Liver (tissue), 3 donors: Measurements from ENCODE around the gene CCNB1IP1.

ENCODE experiments used
- ATF3 ChIP-seq: IDR thresholded peaks from 2 replicates; pipeline ENCODE4 v1.6.1; 2016; ENCODE audit warnings: antibody characterized with exemption
- CTCF ChIP-seq: fragments of 150-350 bp; IDR thresholded peaks from 2 replicates; pipeline ENCODE4 v1.5.1; 2017; ENCODE audit warnings: improper control_type of control experiment, low read depth, low read length; ENCODE audit not compliant: missing input control
- EGR1 ChIP-seq, 2 donors: IDR thresholded peaks; 2 replicates each; pipeline ENCODE4 v1.6.1; 2016 to 2018; ENCODE audit warnings: antibody characterized with exemption in 2 of 2, low read depth in 2 of 2
- GABPA ChIP-seq, 2 donors: IDR thresholded peaks in 1 of 2; conservative IDR thresholded peaks in 1 of 2; 2 replicates each; pipeline ENCODE4 v1.6.1; 2016; ENCODE audit warnings: antibody characterized with exemption in 2 of 2, mild to moderate bottlenecking in 1 of 2, moderate library complexity in 1 of 2
- JUND ChIP-seq, 2 donors: IDR thresholded peaks; 2 replicates each; pipeline ENCODE4 v1.6.1; 2016; ENCODE audit warnings: antibody characterized with exemption in 2 of 2
- MAX ChIP-seq: IDR thresholded peaks from 2 replicates; pipeline ENCODE4 v1.6.1; 2016; ENCODE audit warnings: antibody characterized with exemption
- NR2F2 ChIP-seq: IDR thresholded peaks from 2 replicates; pipeline ENCODE4 v1.6.1; 2016; ENCODE audit warnings: antibody characterized with exemption
- RAD21 ChIP-seq, 2 donors: IDR thresholded peaks; 2 replicates each; pipeline ENCODE4 v1.6.1; 2016; ENCODE audit warnings: antibody characterized with exemption in 2 of 2, mild to moderate bottlenecking in 2 of 2
- SP1 ChIP-seq: IDR thresholded peaks from 2 replicates; pipeline ENCODE4 v1.6.1; 2018; ENCODE audit warnings: antibody characterized with exemption, mild to moderate bottlenecking
- TAF1 ChIP-seq: conservative IDR thresholded peaks from 2 replicates; pipeline ENCODE4 v1.6.1; 2016; ENCODE audit warnings: antibody characterized with exemption, mild to moderate bottlenecking
- ZBTB33 ChIP-seq: IDR thresholded peaks from 2 replicates; pipeline ENCODE4 v1.6.1; 2016; ENCODE audit warnings: antibody characterized with exemption
- TF ChIP-seq, protein P1 (sequence below): IDR thresholded peaks from 2 replicates; pipeline ENCODE4 v1.6.1; 2016; ENCODE audit warnings: antibody characterized with exemption, mild to moderate bottlenecking
- donor health status: healthy.
- donor health status: healthy.

DNA sequence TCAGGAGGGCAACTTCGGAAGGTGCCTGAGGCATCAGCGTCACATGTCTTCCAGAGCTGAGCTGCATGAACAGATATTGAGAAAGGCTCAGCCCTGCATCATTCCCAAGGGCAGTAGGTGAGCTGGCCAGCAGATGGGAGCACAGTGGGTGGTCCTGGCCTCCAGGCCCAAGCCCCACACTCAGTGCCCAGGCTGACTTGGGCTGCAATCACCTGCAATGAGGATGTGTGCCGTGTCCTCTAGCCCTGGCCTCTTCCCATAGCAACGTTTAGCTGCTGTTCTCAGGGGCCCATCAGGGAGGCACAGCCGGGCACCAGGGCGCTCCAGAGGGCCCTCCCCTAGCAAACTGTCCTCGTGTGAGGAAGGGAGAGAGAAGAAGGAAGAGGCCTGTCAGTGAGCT, 48.3 kb upstream of the CCNB1IP1 start:
- TF ChIP-seq NR2F2 (no peak), ATF3 (no peak), CTCF (no peak), GABPA (IDR thresholded peaks at IDR 0.05 in 1 of 2, conservative IDR thresholded peaks at IDR 0.05 in 1 of 2) (no peak), MAX (no peak), ZBTB33 (no peak), RAD21 (IDR thresholded peaks at IDR 0.05) (no peak), JUND (IDR thresholded peaks at IDR 0.05) (no peak), TAF1 (no peak), EGR1 (IDR thresholded peaks at IDR 0.05; ENCODE audit: low read depth in 2 of 2) (no peak), SP1 (no peak)
- TF ChIP-seq, protein P1, sequence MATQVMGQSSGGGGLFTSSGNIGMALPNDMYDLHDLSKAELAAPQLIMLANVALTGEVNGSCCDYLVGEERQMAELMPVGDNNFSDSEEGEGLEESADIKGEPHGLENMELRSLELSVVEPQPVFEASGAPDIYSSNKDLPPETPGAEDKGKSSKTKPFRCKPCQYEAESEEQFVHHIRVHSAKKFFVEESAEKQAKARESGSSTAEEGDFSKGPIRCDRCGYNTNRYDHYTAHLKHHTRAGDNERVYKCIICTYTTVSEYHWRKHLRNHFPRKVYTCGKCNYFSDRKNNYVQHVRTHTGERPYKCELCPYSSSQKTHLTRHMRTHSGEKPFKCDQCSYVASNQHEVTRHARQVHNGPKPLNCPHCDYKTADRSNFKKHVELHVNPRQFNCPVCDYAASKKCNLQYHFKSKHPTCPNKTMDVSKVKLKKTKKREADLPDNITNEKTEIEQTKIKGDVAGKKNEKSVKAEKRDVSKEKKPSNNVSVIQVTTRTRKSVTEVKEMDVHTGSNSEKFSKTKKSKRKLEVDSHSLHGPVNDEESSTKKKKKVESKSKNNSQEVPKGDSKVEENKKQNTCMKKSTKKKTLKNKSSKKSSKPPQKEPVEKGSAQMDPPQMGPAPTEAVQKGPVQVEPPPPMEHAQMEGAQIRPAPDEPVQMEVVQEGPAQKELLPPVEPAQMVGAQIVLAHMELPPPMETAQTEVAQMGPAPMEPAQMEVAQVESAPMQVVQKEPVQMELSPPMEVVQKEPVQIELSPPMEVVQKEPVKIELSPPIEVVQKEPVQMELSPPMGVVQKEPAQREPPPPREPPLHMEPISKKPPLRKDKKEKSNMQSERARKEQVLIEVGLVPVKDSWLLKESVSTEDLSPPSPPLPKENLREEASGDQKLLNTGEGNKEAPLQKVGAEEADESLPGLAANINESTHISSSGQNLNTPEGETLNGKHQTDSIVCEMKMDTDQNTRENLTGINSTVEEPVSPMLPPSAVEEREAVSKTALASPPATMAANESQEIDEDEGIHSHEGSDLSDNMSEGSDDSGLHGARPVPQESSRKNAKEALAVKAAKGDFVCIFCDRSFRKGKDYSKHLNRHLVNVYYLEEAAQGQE, result no peak
